ENCODE results near the gene ADAMTS12. TPM values are rescaled to one million over a fixed set of nuclear protein-coding genes. Genes with fewer than 3 reads are reported as not detected.

ADAMTS12 gene
- total RNA-seq, 6 experiments from 2014 or later = 1.1 to 3.9 (median 1.7) TPM

GRCh38 chr5:33582417-33582816, 309.4 kb downstream of the ADAMTS12 start:
- Histone ChIP-seq H3K27ac (no peak overlapping the region), H3K27me3 (no peaks in the 10 kb centered on the region), H3K9me3 (no peaks in the 10 kb centered on the region), H3K4me1 (peaks cover 0 to 16% (median 4%) of the 10 kb centered on the region in 4 donors), H3K36me3 (no peaks in the 10 kb centered on the region), H3K4me3 (no peak overlapping the region)
- intact Hi-C loops (cut with DNase I) = no loop called here
- no peak for DNase-seq
- WGBS (ENCODE audit: insufficient coverage, low coverage, low lambda C conversion rate, missing lambda C conversion rate) = 44% methylated on average over 7 of the region's 7 CpGs
- ATAC-seq = peak; percentile 94 to 98 (median 96)
- TF ChIP-seq POLR2A (IDR thresholded peaks at IDR 0.05) = no peak
- TF ChIP-seq, protein P1, sequence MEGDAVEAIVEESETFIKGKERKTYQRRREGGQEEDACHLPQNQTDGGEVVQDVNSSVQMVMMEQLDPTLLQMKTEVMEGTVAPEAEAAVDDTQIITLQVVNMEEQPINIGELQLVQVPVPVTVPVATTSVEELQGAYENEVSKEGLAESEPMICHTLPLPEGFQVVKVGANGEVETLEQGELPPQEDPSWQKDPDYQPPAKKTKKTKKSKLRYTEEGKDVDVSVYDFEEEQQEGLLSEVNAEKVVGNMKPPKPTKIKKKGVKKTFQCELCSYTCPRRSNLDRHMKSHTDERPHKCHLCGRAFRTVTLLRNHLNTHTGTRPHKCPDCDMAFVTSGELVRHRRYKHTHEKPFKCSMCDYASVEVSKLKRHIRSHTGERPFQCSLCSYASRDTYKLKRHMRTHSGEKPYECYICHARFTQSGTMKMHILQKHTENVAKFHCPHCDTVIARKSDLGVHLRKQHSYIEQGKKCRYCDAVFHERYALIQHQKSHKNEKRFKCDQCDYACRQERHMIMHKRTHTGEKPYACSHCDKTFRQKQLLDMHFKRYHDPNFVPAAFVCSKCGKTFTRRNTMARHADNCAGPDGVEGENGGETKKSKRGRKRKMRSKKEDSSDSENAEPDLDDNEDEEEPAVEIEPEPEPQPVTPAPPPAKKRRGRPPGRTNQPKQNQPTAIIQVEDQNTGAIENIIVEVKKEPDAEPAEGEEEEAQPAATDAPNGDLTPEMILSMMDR (IDR thresholded peaks at IDR 0.05) = no peak

DNA sequence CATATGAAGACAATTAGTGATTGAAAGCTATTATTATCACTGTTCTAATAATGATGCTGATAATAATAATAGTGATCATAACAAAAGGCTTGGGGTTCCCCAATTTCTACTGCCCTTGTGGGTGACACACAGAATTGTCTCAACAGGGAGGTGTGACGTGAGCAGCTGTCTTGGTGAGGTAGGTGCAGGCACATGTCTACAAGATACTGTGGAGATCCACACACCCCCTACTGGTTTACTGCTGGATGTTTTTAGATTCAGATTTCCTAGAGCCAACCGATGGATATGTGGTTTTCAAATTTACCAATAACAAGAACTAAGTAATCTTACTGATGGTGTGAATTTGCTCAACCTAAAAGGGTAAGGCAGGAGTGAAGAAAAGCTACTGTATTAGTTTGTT, 312.0 kb downstream of the ADAMTS12 start:
- Histone ChIP-seq H3K4me3 (no peak overlapping the region), H3K4me1 (peaks cover 0 to 16% (median 4%) of the 10 kb centered on the region in 4 donors), H3K9me3 (no peaks in the 10 kb centered on the region), H3K36me3 (no peaks in the 10 kb centered on the region), H3K27me3 (no peaks in the 10 kb centered on the region), H3K27ac (no peak overlapping the region)
- intact Hi-C loops (cut with DNase I) = no loop called here
- WGBS (ENCODE audit: insufficient coverage, low coverage, low lambda C conversion rate, missing lambda C conversion rate) = 92% methylated on average over 2 of the region's 2 CpGs
- no peak for ATAC-seq
- TF ChIP-seq, protein P1 (IDR thresholded peaks at IDR 0.05) = no peak
- no peak for TF ChIP-seq POLR2A (IDR thresholded peaks at IDR 0.05)
- DNase-seq = no peak

GRCh38 chr5:33579152-33579551, 312.6 kb downstream of the ADAMTS12 start:
- Histone ChIP-seq H3K27ac (no peak overlapping the region), H3K9me3 (no peaks in the 10 kb centered on the region), H3K27me3 (no peaks in the 10 kb centered on the region), H3K36me3 (no peaks in the 10 kb centered on the region), H3K4me1 (peaks cover 0 to 16% (median 4%) of the 10 kb centered on the region in 4 donors), H3K4me3 (no peak overlapping the region)
- TF ChIP-seq POLR2A (IDR thresholded peaks at IDR 0.05) = no peak
- TF ChIP-seq, protein P1 (IDR thresholded peaks at IDR 0.05) = no peak
- 75% methylated on average over 3 of the region's 3 CpGs for WGBS (ENCODE audit: insufficient coverage, low coverage, low lambda C conversion rate, missing lambda C conversion rate)
- DNase-seq = no peak
- no peak for ATAC-seq
- intact Hi-C loops (cut with DNase I) = no loop called here

DNA sequence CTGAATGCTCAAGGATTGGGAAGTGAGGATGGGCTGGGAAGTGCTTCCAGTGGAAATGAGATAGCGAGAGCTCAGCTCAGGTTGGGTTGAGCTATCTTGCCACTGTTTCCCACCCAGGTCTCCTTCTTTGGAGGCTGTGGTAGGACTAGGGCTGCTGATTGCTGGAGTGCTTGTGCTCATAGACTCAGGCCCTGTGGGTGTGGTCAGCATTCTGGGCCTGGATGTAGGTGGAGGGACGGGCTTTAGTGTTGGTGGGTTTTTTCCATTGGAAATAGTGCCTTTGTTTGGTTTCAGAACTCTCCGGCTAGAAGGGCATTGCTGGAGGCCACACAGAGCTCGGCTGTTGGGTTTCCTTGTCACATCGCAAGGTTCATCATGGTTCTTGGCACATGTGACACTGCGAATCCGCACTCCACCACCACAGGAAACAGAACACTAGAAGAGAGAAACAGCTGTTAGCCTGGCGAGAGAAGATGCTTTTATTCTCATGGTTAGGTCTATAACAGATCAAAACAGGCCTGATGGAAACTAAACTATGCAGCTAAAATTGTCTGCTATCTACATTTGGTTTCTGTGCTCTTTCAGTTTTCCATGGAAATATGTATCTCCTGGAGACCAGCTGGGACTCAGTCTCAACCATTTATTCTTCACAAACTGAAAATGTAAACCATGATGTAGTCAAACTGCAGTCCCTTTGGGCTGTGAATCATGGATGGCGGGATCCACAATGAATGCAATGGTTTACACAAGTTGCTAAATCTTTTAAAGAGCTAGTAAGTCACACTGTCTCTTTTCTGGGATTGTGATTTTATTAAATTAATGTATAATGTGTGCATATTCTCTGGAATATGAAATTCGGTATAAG, 314.8 kb downstream of the ADAMTS12 start:
- no peaks in the 10 kb centered on the region for H3K36me3 ChIP-seq
- H3K27ac ChIP-seq = no peak overlapping the region
- peaks cover 0 to under 1% (median 0%) of the 10 kb centered on the region in 4 donors for H3K4me1 ChIP-seq
- TF ChIP-seq, protein P1 (IDR thresholded peaks at IDR 0.05) = no peak
- TF ChIP-seq POLR2A (IDR thresholded peaks at IDR 0.05) = no peak
- H3K27me3 ChIP-seq = no peaks in the 10 kb centered on the region
- no peak for ATAC-seq
- intact Hi-C loops (cut with DNase I) = no loop called here
- H3K4me3 ChIP-seq = no peak overlapping the region
- H3K9me3 ChIP-seq = no peaks in the 10 kb centered on the region
- DNase-seq = no peak
- 83% methylated on average over 7 of the region's 10 CpGs for WGBS (ENCODE audit: insufficient coverage, low coverage, low lambda C conversion rate, missing lambda C conversion rate)
